Stimulated activated CD8-positive, alpha-beta memory T cell treated with anti-CD3 and anti-CD28 coated beads, Interleukin-4, amount 100 ng/mL, for 1 hour (primary cell): ENCODE results near the gene SOX5.
"Not testable (repeated sequence)": the region's sequence is repeated elsewhere in the genome, so short reads cannot be mapped to it uniquely, and the experiment has no call there.

Experiments
- DNase-seq, 2 donors: peaks; one replicate each; pipeline ENCODE4 v3.0.0-alpha.2; 2020; ENCODE audit warnings: low read depth in 2 of 2, low spot score in 1 of 2

SOX5 gene

GRCh38 chr12:23552417-23552816 is 397.1 kb downstream of the SOX5 start:
- no peak for DNase-seq

- no peak for DNase-seq
Measured at GRCh38 chr12:23550753-23551152, 398.7 kb downstream of the SOX5 start.

- no peak for DNase-seq
Measured at GRCh38 chr12:23548742-23549141, 400.7 kb downstream of the SOX5 start.

GRCh38 chr12:23546756-23547155 is 402.7 kb downstream of the SOX5 start:
- DNase-seq: no peak

- DNase-seq: no peak
Measured at GRCh38 chr12:23543767-23544166, 405.7 kb downstream of the SOX5 start.

GRCh38 chr12:23542187-23542586 is 407.3 kb downstream of the SOX5 start:
- no peak for DNase-seq

GRCh38 chr12:23540572-23540971 is 408.9 kb downstream of the SOX5 start:
- no peak for DNase-seq

- DNase-seq: no peak
Measured at GRCh38 chr12:23536293-23536692, 413.2 kb downstream of the SOX5 start.

GRCh38 chr12:23535441-23535840 is 414.0 kb downstream of the SOX5 start:
- no peak for DNase-seq

- no peak for DNase-seq
Measured at GRCh38 chr12:23534196-23534595, 415.3 kb downstream of the SOX5 start.

GRCh38 chr12:23533699-23534098 is 415.8 kb downstream of the SOX5 start:
- no peak for DNase-seq

- DNase-seq: no peak
Measured at GRCh38 chr12:23533265-23533664, 416.2 kb downstream of the SOX5 start.

- DNase-seq: no peak
Measured at GRCh38 chr12:23528316-23528715, 421.2 kb downstream of the SOX5 start.

- no peak for DNase-seq
Measured at GRCh38 chr12:23525450-23526072, 423.9 kb downstream of the SOX5 start.

- DNase-seq: no peak
Measured at GRCh38 chr12:23523339-23523738, 426.1 kb downstream of the SOX5 start.

- not testable (repeated sequence) for DNase-seq
Measured at GRCh38 chr12:23519444-23519843, 430.0 kb downstream of the SOX5 start.

- not testable (repeated sequence) for DNase-seq
Measured at GRCh38 chr12:23515785-23516184, 433.7 kb downstream of the SOX5 start.

GRCh38 chr12:23510484-23510883 is 439.0 kb downstream of the SOX5 start:
- DNase-seq: no peak

GRCh38 chr12:23509832-23510231 is 439.6 kb downstream of the SOX5 start:
- DNase-seq: not testable (repeated sequence)

GRCh38 chr12:23507785-23508184 is 441.7 kb downstream of the SOX5 start:
- not testable (repeated sequence) for DNase-seq

GRCh38 chr12:23505736-23506135 is 443.7 kb downstream of the SOX5 start:
- not testable (repeated sequence) for DNase-seq

- no peak for DNase-seq
Measured at GRCh38 chr12:23504641-23505399, 444.6 kb downstream of the SOX5 start.

GRCh38 chr12:23504043-23504442 is 445.4 kb downstream of the SOX5 start:
- no peak for DNase-seq
